Stimulated activated CD4-positive, alpha-beta T cell treated with anti-CD3 and anti-CD28 coated beads, Interleukin-15, amount 100 ng/mL, for 24 hours (primary cell): ENCODE results near the gene CAP2.
"Not testable (repeated sequence)": the region's sequence is repeated elsewhere in the genome, so short reads cannot be mapped to it uniquely, and the experiment has no call there.

Experiments used
- DNase-seq: peaks from one replicate; pipeline ENCODE4 v3.0.0-alpha.2; 2020

CAP2 gene

DNA sequence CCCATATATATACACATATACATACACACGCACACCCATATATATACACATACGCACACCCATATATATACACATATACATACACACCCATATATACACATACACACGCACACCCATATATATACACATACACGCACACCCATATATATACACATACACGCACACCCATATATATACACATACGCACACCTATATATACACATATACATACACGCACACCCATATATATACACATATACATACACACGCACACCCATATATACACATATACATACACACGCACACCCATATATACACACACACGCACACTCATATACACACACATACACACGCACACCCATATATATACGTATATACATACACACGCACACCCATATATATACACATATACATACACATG, 193.2 kb downstream of the CAP2 start:
- not testable (repeated sequence) for DNase-seq

DNA sequence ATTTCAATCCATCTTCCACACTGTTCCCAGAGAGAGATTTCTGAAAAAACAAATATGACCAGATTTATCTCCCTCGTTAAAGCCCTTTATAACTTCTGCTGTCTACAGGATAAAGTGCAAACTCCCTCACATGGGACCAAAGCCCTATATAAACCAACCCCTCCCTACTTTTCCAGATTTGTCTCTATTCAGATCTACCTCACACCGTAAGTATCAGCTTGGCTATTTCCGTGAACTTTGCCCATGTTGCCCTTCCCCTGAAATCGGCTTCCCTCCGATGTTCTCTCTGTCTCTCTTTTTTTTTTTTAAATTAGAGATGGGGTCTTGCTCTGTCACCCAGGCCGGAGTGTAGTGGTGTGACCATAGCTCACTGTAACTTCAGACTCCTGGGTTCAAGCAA, 194.6 kb downstream of the CAP2 start:
- DNase-seq: no peak

DNA sequence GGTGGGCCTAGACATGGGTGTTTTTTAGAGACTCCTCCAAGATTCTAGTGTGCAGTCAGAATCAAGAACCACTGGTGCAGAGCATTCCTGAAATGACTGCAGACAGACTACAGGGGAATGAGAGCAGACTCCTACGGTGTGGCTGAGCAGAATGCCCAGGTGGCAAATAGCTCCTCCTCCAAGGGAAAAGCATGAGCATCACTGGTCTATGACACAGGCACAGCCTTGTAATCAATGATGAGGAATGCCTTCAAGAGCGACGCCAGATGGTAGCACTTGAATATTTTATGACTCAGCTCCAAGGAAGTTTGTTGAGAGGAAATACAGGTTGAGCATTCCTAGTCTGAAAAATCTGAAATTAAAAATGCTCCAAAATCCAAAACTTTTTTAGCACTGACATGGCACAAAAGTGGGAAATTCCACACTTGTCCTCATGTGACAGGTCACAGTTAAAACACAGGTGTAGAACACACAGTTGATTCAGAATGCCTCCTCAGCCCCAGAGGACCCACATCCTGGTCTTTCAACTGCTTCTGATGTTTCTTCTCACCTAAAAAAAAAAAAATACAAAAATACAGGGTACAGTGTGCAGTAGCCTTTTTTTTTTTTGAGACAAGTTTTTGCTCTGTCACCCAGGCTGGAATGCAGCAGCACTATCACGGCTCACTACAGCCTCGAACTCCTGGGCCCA, 196.2 kb downstream of the CAP2 start:
- no peak for DNase-seq

DNA sequence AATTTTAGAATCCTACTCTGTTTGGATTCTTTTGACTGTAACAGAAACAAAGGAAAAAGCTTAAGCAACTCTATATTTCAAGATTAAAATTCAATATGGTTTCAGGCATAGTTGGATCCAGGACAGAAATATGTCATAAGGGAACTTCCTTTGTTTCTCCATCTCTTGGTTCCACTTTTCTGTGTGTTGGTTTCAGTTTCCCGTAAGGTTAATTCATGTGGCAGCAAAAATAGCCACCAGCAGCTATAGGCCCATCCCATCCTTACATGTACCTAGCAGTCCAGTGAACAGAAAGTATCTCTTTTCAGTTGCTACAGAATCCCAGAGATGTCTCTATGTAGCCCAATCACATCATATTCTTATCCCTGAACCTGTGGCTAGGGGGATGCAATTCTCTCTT, 197.9 kb downstream of the CAP2 start:
- DNase-seq: no peak

DNA sequence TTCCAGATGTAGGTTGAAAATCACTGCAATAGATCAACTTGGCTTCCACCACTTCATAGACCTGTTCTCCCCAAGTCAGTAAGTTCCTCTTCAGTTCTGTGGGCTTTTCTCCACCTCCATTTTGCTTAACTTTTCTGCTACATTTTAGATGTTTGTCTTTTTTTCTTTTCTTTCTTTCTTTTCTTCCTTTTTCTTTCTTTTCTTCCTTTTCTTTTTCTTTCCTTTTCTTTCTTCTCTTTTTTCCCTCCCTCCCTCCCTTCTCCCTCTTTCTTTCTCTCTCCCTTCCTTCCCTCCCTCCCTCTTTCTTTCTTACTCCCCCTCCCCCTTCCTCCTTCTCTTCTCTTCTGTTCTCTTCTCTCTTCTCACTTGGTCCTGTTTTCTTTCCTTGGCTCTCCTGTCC, 199.9 kb downstream of the CAP2 start:
- no peak for DNase-seq

DNA sequence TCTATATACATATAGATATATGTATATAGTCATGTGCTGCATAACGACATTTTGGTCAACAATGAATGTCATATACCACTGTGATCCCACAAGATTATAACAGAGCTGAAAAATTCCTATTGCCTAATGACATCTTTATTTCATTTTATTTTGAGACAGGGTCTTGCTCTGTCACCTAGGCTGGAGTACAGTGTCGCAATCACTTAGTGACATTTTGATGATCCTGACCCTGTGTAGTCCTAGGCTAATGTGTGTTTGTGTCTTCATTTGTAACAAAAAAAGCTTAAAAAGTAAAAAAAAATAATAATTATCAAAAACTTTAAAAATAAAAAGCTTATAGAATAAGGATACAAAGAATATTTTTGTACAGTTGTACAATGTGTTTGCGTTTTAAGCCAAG, 202.7 kb downstream of the CAP2 start:
- DNase-seq: no peak

DNA sequence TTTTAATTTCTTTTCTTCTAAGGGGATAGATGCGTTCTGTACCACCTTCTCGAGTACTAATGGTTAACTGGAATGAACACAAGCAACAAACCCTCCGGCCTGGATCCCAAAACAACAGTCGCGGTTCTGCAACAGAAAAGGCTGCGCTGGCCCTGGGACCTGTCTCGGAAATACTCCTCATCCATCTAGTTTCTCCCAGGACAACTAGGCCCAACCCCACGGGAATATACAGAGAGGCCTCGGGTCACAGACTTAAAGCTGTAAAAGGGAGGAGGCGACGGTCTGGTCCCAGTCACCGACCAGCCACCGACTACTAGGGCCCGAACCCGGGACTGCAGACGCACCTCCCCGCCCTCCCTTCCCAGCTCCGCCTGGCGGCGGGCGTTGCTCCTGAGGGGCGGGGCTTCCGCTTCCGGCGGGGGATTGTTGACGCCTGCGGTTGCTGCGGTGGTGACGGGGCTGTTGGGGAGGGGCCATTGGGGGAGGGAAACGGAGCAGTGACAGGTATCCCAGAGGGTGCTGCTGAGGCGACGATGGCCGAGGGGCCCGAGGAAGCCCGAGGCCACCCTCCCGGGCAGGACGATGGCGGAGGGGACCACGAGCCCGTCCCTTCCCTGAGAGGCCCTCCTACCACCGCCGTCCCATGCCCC, 206.6 kb downstream of the CAP2 start, which contains the start of gene FAM8A1:
Gene FAM8A1 (plus strand): TSS at position 426 of the 650 bp plus-strand sequence. CDS start 108 bp downstream, at position 534.
- peak; percentile 98 for DNase-seq

DNA sequence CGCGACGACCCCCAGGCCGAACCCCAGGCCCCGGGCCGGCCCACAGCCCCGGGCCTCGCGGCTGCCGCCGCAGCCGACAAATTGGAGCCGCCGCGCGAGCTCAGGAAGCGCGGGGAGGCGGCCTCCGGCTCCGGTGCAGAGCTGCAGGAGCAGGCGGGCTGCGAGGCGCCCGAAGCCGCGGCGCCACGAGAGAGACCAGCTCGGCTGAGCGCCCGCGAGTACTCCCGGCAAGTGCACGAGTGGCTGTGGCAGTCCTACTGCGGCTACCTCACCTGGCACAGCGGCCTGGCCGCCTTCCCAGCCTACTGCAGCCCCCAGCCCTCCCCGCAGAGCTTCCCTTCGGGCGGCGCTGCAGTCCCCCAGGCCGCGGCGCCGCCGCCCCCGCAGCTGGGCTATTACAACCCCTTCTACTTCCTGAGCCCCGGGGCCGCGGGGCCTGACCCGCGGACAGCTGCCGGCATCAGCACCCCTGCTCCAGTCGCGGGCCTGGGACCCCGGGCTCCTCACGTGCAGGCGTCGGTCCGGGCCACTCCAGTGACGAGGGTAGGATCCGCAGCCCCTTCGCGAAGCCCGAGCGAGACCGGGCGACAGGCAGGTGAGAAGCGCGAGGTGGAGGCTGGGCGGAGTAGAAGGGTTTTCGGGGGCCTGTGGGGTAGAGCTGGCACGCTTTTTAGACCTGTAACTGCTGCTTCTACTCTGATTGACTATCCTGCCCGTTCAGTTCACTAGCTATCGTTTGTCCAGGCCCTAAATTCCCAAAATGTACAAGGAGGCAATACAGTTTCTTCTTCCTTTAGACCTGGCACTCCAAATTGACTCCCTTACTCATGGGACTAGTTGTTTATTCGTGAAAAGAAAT, 207.4 kb downstream of the CAP2 start:
- peak; percentile 58 for DNase-seq

DNA sequence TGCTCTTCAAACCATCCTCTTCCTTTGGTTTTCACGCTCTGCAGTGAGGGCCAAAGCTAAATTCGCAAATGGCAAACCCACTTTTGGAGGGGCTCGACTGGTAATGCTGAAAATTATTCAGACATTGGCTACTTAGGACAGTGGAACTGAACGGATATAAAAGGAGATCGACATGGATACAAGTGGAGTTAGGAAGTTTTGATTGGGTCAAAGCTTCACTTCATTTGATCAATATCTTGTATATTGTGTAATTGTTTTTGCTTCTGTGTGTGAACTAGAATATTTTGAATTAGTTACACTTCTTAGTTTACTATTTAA, 207.9 kb downstream of the CAP2 start:
- no peak for DNase-seq

DNA sequence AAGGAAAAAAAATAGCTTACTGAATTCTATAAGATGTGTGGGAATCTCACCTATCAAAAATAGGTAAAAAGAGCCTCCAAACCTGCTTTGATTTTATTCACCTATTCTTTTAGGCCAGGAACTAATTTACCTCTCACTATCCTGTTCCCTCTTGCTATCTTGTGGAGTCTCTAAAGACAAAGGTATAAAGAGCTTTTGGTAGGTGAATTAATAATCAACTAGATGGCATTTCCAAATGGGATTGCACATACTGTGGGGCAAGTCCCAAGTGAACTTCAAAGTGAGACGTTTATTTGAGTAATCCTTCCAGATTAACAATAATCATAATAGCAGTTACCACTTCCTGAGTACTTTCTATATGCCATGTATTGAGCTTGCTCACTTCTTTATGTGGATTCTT, 209.5 kb downstream of the CAP2 start:
- no peak for DNase-seq

DNA sequence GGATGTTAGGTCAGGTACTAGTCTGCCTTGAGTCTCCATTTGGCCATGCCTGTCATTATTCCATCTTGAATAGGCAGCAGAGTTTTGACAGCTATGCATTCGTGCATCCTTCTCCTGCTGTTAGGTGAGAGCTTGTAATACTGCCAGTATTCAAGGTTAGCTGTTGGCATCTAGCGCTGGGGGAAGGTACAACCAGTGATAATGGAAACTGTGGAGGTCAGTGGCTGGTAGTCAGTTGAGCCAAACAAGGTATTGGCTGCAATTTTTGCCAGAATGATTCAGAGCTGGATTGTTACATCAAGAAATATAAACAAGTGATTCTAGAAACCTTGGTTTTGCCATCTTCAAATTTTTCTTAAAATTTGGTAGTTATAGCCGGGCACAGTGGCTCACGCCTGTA, 213.2 kb downstream of the CAP2 start:
- no peak for DNase-seq
